ENCODE results near the gene AKR1C2. TPM values are rescaled to one million over a fixed set of nuclear protein-coding genes. Genes with fewer than 3 reads are reported as not detected.
"Not testable (repeated sequence)": the region's sequence is repeated elsewhere in the genome, so short reads cannot be mapped to it uniquely, and the experiment has no call there.

AKR1C2 gene
- total and polyA plus RNA-seq, 9 donors, result 2.0 to 24.5 (median 14.0) TPM

DNA sequence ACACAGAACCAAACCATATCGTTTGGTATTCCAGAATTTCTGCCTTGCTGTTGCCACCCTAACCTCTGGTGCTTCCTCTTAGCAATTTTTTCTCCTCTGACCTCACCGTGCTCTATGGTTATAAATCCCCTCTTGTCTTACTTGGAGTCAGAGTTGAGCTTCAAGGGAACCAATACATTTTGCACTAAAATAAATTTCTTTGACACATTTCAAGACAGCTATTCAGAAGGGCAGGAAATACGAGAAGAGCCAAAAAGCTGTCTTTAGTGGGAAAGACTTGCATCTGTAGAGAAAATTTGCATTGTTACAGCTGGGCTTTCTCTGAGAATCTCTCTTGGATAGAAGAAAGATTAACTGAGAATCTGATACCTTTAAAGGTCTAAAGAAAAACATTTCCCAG, 14.5 kb upstream of the AKR1C2 start:
- H3K4me1 ChIP-seq (ENCODE audit: insufficient read depth), result no peaks in the 10 kb centered on the region
- no peaks in the 10 kb centered on the region for H3K36me3 ChIP-seq
- DNase-seq, result no peak
- H3K27me3 ChIP-seq, result no peaks in the 10 kb centered on the region
- TF ChIP-seq, protein P1, sequence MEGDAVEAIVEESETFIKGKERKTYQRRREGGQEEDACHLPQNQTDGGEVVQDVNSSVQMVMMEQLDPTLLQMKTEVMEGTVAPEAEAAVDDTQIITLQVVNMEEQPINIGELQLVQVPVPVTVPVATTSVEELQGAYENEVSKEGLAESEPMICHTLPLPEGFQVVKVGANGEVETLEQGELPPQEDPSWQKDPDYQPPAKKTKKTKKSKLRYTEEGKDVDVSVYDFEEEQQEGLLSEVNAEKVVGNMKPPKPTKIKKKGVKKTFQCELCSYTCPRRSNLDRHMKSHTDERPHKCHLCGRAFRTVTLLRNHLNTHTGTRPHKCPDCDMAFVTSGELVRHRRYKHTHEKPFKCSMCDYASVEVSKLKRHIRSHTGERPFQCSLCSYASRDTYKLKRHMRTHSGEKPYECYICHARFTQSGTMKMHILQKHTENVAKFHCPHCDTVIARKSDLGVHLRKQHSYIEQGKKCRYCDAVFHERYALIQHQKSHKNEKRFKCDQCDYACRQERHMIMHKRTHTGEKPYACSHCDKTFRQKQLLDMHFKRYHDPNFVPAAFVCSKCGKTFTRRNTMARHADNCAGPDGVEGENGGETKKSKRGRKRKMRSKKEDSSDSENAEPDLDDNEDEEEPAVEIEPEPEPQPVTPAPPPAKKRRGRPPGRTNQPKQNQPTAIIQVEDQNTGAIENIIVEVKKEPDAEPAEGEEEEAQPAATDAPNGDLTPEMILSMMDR (IDR thresholded peaks at IDR 0.05), result no peak
- no peak for TF ChIP-seq EP300 (IDR thresholded peaks at IDR 0.05)
- intact Hi-C loops (cut with DNase I), result no loop called here
- no peak overlapping the region for H3K27ac ChIP-seq
- 23 to 43% (median 34%) methylated on average over 3 of the region's 3 CpGs for WGBS, 3 donors
- no peaks in the 10 kb centered on the region for H3K9me3 ChIP-seq
- H3K4me3 ChIP-seq, result no peak overlapping the region

DNA sequence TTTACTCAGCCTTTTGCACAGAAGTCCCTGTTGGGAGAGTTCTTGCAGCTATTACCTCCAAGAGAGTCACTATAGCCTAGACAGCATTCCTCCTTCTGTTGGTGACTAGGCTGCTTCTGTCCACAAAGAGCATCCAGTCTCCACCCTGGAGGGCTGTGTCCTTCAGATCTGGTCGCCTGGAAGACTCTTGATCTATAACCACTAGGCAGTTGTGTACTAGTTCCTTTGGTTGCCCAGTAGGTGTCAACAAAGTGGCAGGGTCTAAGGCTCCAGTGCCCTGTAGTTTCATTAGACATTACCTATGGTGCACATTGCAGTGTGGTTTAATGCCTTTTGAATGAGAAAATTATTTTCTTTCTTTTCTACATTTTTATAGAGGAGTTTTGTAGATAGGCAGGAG, 11.3 kb upstream of the AKR1C2 start:
- 64 to 83% (median 73%) methylated on average over 1 of the region's 1 CpG for WGBS, 3 donors
- H3K4me3 ChIP-seq, result no peak overlapping the region
- H3K27ac ChIP-seq, result no peak overlapping the region
- H3K36me3 ChIP-seq, result no peaks in the 10 kb centered on the region
- TF ChIP-seq EP300 (IDR thresholded peaks at IDR 0.05) (no peak), POLR2A (IDR thresholded peaks at IDR 0.05) (no peak)
- TF ChIP-seq, protein P1 (IDR thresholded peaks at IDR 0.05), result no peak
- H3K27me3 ChIP-seq, result no peaks in the 10 kb centered on the region
- H3K9me3 ChIP-seq, result no peaks in the 10 kb centered on the region
- intact Hi-C loops (cut with DNase I), result no loop called here
- no peaks in the 10 kb centered on the region for H3K4me1 ChIP-seq (ENCODE audit: insufficient read depth)
- DNase-seq, result no peak

DNA sequence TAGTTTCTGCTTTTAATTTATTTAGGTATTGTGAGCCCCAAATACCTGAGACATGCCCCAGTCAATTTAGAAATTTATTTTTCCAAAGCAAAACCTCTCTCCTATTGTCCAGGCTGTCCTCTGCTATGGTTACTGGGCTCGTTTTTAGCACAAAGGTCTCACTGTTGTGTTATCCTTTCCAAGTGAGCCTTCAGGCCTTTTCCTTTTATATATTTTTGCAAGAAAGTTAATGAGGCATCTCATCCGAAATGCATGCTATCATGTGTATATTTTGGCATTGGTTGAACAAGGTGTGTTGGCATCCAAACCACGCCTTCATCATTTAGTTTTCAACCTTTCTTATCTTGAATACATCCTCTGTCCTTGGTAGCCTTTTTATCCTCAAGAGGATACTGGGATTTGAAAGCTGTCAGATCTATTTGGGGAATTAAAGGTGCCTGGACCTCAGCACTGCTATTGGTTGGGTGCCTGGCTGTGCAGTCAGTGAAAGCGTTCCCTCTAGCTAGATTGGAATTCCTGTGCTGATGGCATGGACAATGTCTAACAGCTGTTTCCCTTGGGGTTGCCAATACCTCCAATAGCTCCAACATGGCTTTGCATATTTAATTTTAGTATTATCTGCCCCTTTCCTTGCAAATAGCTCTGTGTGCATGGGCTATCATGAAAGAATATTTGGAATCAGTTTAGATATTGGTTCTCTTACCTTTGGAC, 10.7 kb upstream of the AKR1C2 start:
- H3K27me3 ChIP-seq; H3K4me1 ChIP-seq (ENCODE audit: insufficient read depth); DNase-seq; H3K36me3 ChIP-seq; H3K9me3 ChIP-seq; H3K4me3 ChIP-seq; H3K27ac ChIP-seq; intact Hi-C loops (cut with DNase I): not testable (repeated sequence)
- WGBS, 3 donors, result 62 to 72% (median 64%) methylated on average over 4 of the region's 4 CpGs

DNA sequence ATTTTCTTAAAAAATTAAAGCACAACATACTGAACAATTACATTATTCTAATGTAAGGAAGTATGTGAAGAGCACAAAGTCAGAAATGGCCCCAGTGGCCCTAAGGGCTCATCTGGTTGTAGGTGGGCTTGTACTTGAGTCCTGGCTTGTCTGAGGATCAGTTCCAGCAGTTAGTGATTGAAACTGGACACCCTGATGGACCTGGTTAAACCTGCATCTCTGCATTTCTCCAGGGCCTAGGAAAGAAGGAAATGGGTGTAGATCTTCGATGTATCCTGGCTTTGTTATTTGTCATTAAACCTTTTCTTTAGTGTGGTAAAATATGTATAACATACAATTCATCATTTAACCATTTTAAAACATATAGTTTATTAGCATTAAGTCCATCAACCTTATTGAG, 9.7 kb upstream of the AKR1C2 start:
- H3K9me3 ChIP-seq, result no peaks in the 10 kb centered on the region
- H3K36me3 ChIP-seq, result no peaks in the 10 kb centered on the region
- WGBS, 3 donors, result 94 to 95% (median 95%) methylated on average over 1 of the region's 1 CpG
- no peak for TF ChIP-seq POLR2A (IDR thresholded peaks at IDR 0.05)
- TF ChIP-seq, protein P1 (IDR thresholded peaks at IDR 0.05), result no peak
- no peak for TF ChIP-seq EP300 (IDR thresholded peaks at IDR 0.05)
- H3K27ac ChIP-seq, result no peak overlapping the region
- DNase-seq, result no peak
- intact Hi-C loops (cut with DNase I), result no loop called here
- H3K27me3 ChIP-seq, result no peaks in the 10 kb centered on the region
- H3K4me3 ChIP-seq, result no peak overlapping the region
- H3K4me1 ChIP-seq (ENCODE audit: insufficient read depth), result no peaks in the 10 kb centered on the region

DNA sequence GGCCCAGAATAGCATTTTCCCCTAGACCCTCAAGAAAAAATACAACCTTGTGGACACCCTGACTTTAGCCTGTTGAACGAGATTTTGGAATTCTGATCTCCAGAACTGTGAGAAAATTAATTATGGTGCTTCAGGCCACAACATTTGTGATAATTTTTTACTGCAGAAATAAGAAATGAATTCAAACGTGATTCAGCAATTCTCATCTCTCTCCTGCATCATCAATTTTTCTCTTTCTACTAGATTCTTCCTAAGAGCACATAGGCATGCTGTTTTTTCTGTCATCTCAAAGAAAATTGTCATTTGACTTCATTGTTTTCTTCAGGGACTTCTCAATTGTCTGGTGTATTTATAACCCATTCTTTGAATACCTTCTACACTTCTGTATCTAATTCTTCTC, 8.9 kb upstream of the AKR1C2 start:
- WGBS, 3 donors, result 56 to 77% (median 68%) methylated on average over 2 of the region's 2 CpGs
- no peak for DNase-seq
- no peak overlapping the region for H3K4me3 ChIP-seq
- H3K9me3 ChIP-seq, result no peaks in the 10 kb centered on the region
- intact Hi-C loops (cut with DNase I), result no loop called here
- no peak overlapping the region for H3K27ac ChIP-seq
- no peaks in the 10 kb centered on the region for H3K27me3 ChIP-seq
- no peaks in the 10 kb centered on the region for H3K4me1 ChIP-seq (ENCODE audit: insufficient read depth)
- TF ChIP-seq, protein P1 (IDR thresholded peaks at IDR 0.05), result no peak
- TF ChIP-seq POLR2A (IDR thresholded peaks at IDR 0.05), result no peak
- no peak for TF ChIP-seq EP300 (IDR thresholded peaks at IDR 0.05)
- H3K36me3 ChIP-seq, result no peaks in the 10 kb centered on the region

DNA sequence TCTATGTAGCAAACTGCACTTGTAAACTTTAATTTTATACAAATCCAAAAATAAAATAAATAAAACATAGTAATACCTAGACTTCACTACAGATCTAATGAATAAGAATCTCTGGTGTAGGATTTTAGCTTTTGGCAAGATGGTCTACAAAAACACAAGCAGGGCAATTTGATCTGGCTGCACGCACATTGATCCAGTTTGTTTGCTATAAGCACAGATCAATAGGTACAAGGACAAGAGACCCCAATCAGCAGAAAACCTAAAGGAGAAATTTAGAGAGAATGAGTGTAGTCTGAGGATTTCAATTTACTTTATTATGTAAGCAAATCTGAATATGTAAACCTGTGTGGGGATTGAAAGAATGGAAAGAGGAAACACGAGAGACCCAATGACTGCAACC, 7.7 kb upstream of the AKR1C2 start:
- H3K9me3 ChIP-seq; H3K4me3 ChIP-seq; H3K4me1 ChIP-seq (ENCODE audit: insufficient read depth); H3K27ac ChIP-seq; DNase-seq; H3K27me3 ChIP-seq; H3K36me3 ChIP-seq; intact Hi-C loops (cut with DNase I): not testable (repeated sequence)
- WGBS, 3 donors, result 91 to 97% (median 92%) methylated on average over 2 of the region's 2 CpGs

DNA sequence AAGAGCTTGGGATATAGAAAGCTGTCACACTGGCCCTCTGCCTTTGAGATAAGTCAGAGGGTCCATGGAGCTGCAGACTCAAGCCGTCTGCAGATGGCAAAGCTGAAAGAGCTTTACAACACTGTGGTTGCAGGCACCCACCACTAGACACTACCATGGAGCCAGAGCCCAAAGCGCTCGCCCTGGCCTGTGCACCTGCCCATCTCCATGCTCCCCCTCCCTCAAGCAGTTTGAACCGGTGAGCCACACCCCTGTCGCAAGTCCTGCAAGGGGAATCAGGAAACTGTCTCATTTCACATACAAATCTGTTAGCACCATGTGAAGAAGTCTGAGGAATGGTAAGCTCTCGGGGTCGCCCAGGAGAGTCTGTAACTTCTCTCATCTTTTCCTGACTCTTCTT, 6.4 kb upstream of the AKR1C2 start:
- H3K36me3 ChIP-seq; H3K4me1 ChIP-seq (ENCODE audit: insufficient read depth); H3K9me3 ChIP-seq; H3K27me3 ChIP-seq; DNase-seq; H3K27ac ChIP-seq; H3K4me3 ChIP-seq; intact Hi-C loops (cut with DNase I): not testable (repeated sequence)
- 77 to 78% (median 78%) methylated on average over 4 to 6 of the region's 7 CpGs for WGBS, 3 donors
